DND-41 (cell line): Measurements from ENCODE around the gene IL18RAP.
A peak's percentile ranks its signal among the peaks of the same experiment; 100 is the strongest.

ENCODE experiments used
- ATAC-seq: fragments of 200-7000 bp; cut with Tn5 transposase; 3 replicates; pipeline ENCODE4 v1.9.1; 2021; ENCODE audit warnings: low read depth; ENCODE audit not compliant: insufficient read depth
- DNase-seq: peaks from one replicate; pipeline ENCODE4 v3.0.0-alpha.2; 2020
- H2AFZ ChIP-seq: 2 replicates; pipeline ENCODE4 v1.6.0; 2012; ENCODE audit warnings: low read depth, low read length
- H3K27ac ChIP-seq: 2 replicates; pipeline ENCODE4 v1.5.1; 2012; ENCODE audit warnings: low read length, inconsistent platforms
- H3K27me3 ChIP-seq: fragments of 200-600 bp; sonication (generic); 2 replicates; pipeline ENCODE4 v1.6.0; 2012; ENCODE audit warnings: low read length, mild to moderate bottlenecking, inconsistent platforms; ENCODE audit not compliant: insufficient read depth, poor library complexity
- H3K36me3 ChIP-seq: 2 replicates; pipeline ENCODE4 v1.5.1; 2012; ENCODE audit warnings: low read length, inconsistent platforms; ENCODE audit not compliant: insufficient read depth
- H3K4me1 ChIP-seq: 2 replicates; pipeline ENCODE4 v1.5.1; 2012; ENCODE audit warnings: mild to moderate bottlenecking, low read length; ENCODE audit not compliant: insufficient read depth
- H3K4me2 ChIP-seq: 2 replicates; pipeline ENCODE4 v1.6.0; 2012; ENCODE audit warnings: mild to moderate bottlenecking, moderate library complexity, low read length, inconsistent platforms; ENCODE audit not compliant: insufficient read depth
- H3K4me3 ChIP-seq, 2 experiments: fragments of 200-600 bp in 1 of 2; shearing (Covaris generic) in 1 of 2; 2 replicates each; pipeline ENCODE4 v1.5.1; 2012 to 2016; ENCODE audit warnings: inconsistent platforms in 2 of 2, low read length in 2 of 2, mild to moderate bottlenecking in 2 of 2, low read depth in 1 of 2, moderate library complexity in 1 of 2
- H3K79me2 ChIP-seq: 2 replicates; pipeline ENCODE4 v1.6.0; 2012; ENCODE audit warnings: low read length, inconsistent platforms; ENCODE audit not compliant: insufficient read depth
- H3K9ac ChIP-seq: 2 replicates; pipeline ENCODE4 v1.6.0; 2012; ENCODE audit warnings: low read depth, mild to moderate bottlenecking, inconsistent platforms, low read length, moderate library complexity
- H3K9me3 ChIP-seq: 2 replicates; pipeline ENCODE4 v1.5.1; 2012; ENCODE audit warnings: low read length, moderate library complexity, mild to moderate bottlenecking, inconsistent platforms; ENCODE audit not compliant: insufficient read depth, severe bottlenecking
- H4K20me1 ChIP-seq: 2 replicates; pipeline ENCODE4 v1.6.0; 2012; ENCODE audit warnings: low read length; ENCODE audit not compliant: insufficient read depth
- EZH2 ChIP-seq: IDR thresholded peaks from 3 replicates; pipeline ENCODE4 v1.6.1; 2012; ENCODE audit warnings: borderline replicate concordance, low read depth, mild to moderate bottlenecking, moderate library complexity, low read length, inconsistent platforms; ENCODE audit not compliant: severe bottlenecking
- TF ChIP-seq, protein P1 (sequence below): IDR thresholded peaks from 2 replicates; pipeline ENCODE4 v1.5.1; 2012; ENCODE audit warnings: borderline replicate concordance, low read length, moderate library complexity, mild to moderate bottlenecking; ENCODE audit not compliant: poor library complexity, severe bottlenecking; ENCODE audit errors: extremely low read depth

IL18RAP gene

DNA sequence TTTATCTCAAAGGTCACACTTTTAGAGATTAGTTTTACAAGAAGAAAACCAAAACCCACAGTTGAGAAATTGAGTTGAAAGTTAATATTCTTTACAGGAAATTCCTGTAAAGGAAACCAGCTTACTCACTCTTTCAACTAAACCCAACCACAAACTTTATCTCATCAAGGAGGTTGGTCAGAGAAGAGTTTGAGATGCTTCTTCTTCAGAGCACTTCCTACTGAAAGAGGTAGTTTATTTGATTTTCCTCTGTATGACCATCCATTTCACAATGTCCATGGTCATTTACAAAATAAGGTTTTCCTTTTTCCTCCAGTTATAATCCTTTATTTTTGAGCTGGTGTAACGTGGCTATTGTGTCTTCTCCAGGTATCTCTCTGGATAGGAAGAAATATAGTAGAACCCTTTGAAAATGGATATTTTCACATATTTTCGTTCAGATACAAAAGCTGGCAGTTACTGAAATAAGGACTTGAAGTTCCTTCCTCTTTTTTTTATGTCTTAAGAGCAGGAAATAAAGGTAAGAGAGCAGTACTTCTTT is 4.5 kb upstream of the IL18RAP start:
- Histone ChIP-seq H2AFZ (no peak overlapping the region), H3K27ac (no peak overlapping the region), H3K36me3 (no peaks in the 10 kb centered on the region), H3K9ac (no peak overlapping the region), H3K4me3 (no peak overlapping the region), H3K4me2 (no peak overlapping the region), H3K79me2 (no peaks in the 10 kb centered on the region), H3K9me3 (no peaks in the 10 kb centered on the region), H4K20me1 (no peaks in the 10 kb centered on the region), H3K27me3 (no peaks in the 10 kb centered on the region), H3K4me1 (peaks cover 4% of the 10 kb centered on the region; the same call in 1 of the 2 replicates)
- no peak for DNase-seq
- no peak for TF ChIP-seq EZH2
- TF ChIP-seq, protein P1, sequence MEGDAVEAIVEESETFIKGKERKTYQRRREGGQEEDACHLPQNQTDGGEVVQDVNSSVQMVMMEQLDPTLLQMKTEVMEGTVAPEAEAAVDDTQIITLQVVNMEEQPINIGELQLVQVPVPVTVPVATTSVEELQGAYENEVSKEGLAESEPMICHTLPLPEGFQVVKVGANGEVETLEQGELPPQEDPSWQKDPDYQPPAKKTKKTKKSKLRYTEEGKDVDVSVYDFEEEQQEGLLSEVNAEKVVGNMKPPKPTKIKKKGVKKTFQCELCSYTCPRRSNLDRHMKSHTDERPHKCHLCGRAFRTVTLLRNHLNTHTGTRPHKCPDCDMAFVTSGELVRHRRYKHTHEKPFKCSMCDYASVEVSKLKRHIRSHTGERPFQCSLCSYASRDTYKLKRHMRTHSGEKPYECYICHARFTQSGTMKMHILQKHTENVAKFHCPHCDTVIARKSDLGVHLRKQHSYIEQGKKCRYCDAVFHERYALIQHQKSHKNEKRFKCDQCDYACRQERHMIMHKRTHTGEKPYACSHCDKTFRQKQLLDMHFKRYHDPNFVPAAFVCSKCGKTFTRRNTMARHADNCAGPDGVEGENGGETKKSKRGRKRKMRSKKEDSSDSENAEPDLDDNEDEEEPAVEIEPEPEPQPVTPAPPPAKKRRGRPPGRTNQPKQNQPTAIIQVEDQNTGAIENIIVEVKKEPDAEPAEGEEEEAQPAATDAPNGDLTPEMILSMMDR, result no peak
- ATAC-seq, result peak; percentile 89

DNA sequence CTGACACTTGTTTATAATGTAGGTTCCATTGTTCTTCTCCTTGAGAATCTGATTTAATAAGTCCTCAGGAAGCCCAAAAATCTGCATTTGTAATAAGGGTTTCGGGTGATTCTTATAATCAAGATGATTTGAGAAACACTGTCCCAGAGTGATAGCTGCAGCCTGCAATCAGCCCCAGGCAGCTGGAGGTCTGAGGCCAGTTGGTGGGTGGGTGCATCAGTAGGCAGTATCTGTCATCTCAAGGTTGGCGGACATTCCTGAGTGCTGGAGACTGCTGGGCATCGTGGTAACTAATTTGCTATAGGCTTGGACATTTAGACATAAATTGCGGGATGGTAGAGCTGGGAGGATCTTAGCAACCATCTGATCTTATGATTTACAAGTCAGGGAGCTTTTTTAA is 2.7 kb upstream of the IL18RAP start:
- H3K9me3 ChIP-seq, result no peaks in the 10 kb centered on the region
- H3K79me2 ChIP-seq, result no peaks in the 10 kb centered on the region
- no peak overlapping the region for H2AFZ ChIP-seq
- ATAC-seq (no peak), DNase-seq (no peak)
- H3K4me2 ChIP-seq, result no peak overlapping the region
- no peak overlapping the region for H3K4me3 ChIP-seq
- H3K27me3 ChIP-seq, result peaks cover 3% of the 10 kb centered on the region
- no peak overlapping the region for H3K9ac ChIP-seq
- H3K27ac ChIP-seq, result no peak overlapping the region
- H3K4me1 ChIP-seq, result peaks cover 4% of the 10 kb centered on the region; the same call in 1 of the 2 replicates
- TF ChIP-seq, protein P1, result no peak
- no peaks in the 10 kb centered on the region for H4K20me1 ChIP-seq
- H3K36me3 ChIP-seq, result no peaks in the 10 kb centered on the region

DNA sequence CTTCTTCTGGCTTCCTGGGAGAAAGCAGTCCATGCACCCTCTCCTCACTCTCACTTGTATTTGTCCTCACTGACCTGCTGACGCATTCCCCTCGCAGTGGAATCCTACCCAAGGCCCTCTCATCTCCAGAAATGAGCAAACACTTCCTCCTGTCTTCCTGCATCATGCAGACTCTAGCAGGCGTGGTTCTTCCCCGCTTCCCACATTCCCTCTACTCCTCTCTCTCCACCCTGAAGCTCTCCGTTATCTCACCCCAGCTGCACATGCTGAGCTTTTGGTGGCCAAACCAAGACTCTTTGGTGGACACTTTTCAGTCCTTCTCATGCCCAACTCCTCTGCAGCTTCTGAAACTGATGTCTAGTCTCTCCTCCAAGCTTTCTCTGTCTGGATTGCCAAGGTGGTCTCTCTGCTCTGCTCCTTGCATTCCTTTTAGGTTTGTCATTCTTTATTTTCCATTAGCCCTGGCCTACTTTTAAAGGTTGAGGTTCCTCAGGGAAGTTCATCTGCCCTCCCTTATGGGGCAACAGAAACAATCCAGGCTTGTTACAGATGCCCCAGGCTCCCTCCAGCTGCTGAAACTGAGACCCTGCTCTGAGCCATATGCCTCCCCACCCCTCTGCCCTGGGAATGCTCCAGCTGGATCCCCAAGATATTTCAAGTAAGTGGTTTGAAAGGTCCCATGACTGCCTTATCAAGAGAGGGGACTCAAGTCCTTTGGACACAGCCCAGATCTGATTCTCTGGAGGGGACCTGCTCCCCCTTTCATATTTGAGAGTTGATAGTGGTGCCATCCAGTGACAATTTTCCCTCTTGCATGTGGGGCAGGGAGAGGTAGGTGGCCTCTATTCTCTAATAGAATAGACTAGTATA is 835 bp upstream of the IL18RAP start:
- no peaks in the 10 kb centered on the region for H3K79me2 ChIP-seq
- peaks cover 3% of the 10 kb centered on the region for H3K27me3 ChIP-seq
- peaks cover 4% of the 10 kb centered on the region; the same call in 1 of the 2 replicates for H3K4me1 ChIP-seq
- H3K27ac ChIP-seq, result no peak overlapping the region
- H3K9ac ChIP-seq, result no peak overlapping the region
- no peaks in the 10 kb centered on the region for H4K20me1 ChIP-seq
- DNase-seq (no peak), ATAC-seq (no peak)
- TF ChIP-seq EZH2, result no peak
- TF ChIP-seq, protein P1, result no peak
- no peaks in the 10 kb centered on the region for H3K9me3 ChIP-seq
- H3K36me3 ChIP-seq, result no peaks in the 10 kb centered on the region
- no peak overlapping the region for H3K4me2 ChIP-seq
- no peak overlapping the region for H3K4me3 ChIP-seq
- no peak overlapping the region for H2AFZ ChIP-seq
